PFSK-1 (cell line): ENCODE data around the gene MATN1.

ENCODE experiments used
- FOXP2 ChIP-seq: optimal IDR thresholded peaks from 2 replicates; pipeline ENCODE3; 2011; ENCODE audit warnings: borderline replicate concordance, control low read depth, inconsistent platforms; ENCODE audit not compliant: insufficient read depth; ENCODE audit errors: extremely low read length, extremely low read depth
- POLR2AphosphoS5 ChIP-seq: IDR thresholded peaks from 2 replicates; pipeline ENCODE4 v1.6.1; 2012; ENCODE audit warnings: low read depth, mild to moderate bottlenecking, control low read depth, low read length, moderate library complexity
- REST ChIP-seq, 2 experiments: IDR thresholded peaks; 2 replicates each; pipeline versions ENCODE4 v1.6.1 to v1.8.0; 2011 to 2012; ENCODE audit warnings: low read depth in 2 of 2, low read length in 2 of 2, control low read depth in 1 of 2, inconsistent platforms in 1 of 2, mild to moderate bottlenecking in 1 of 2, moderate library complexity in 1 of 2; ENCODE audit not compliant: insufficient read depth in 1 of 2
- SIN3A ChIP-seq: IDR thresholded peaks from 2 replicates; pipeline ENCODE4 v1.6.1; 2012; ENCODE audit warnings: mild to moderate bottlenecking, low read length, moderate library complexity, borderline replicate concordance; ENCODE audit not compliant: insufficient read depth
- TAF1 ChIP-seq: IDR thresholded peaks from 2 replicates; pipeline ENCODE4 v1.6.1; 2012; ENCODE audit warnings: low read length, control low read depth, borderline replicate concordance; ENCODE audit not compliant: insufficient read depth

MATN1 gene

GRCh38 chr1:30755334-30755733 is 31.9 kb upstream of the MATN1 start:
- no peak for TF ChIP-seq TAF1
- no peak for TF ChIP-seq POLR2AphosphoS5
- no peak for TF ChIP-seq REST (IDR thresholded peaks at IDR 0.05; ENCODE audit: insufficient read depth in 1 of 2, low read depth in 2 of 2, low read length in 2 of 2)
- no peak for TF ChIP-seq FOXP2
- TF ChIP-seq SIN3A = no peak

GRCh38 chr1:30754684-30755171 is 31.3 kb upstream of the MATN1 start:
- TF ChIP-seq SIN3A (no peak), FOXP2 (no peak), REST (IDR thresholded peaks at IDR 0.05; ENCODE audit: insufficient read depth in 1 of 2, low read depth in 2 of 2, low read length in 2 of 2) (no peak), TAF1 (no peak), POLR2AphosphoS5 (no peak)

DNA sequence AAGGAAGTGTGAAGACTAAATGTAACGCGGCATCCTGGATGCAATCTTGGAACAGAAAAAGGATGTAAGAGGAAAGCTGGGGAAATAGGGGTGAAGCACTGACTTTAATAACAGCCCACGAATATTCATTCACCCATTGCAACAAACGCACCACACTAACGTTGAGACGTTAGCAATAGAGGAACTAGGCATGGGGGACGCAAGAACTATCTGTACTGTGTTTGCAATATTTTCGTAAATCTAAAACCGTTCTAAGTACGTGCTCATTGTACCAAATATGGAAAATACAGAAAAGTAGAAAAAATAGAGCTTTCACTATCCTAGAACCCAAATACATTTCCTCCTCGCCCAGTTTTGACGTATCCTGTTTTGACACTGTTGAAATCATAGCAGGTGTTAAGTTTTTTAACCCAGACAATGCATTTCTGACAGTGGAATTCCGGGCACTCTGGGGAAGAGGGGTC is 30.3 kb upstream of the MATN1 start:
- TF ChIP-seq TAF1 = no peak
- no peak for TF ChIP-seq FOXP2
- no peak for TF ChIP-seq POLR2AphosphoS5
- no peak for TF ChIP-seq SIN3A

- TF ChIP-seq TAF1 (no peak), POLR2AphosphoS5 (no peak), SIN3A (no peak), FOXP2 (no peak), REST (IDR thresholded peaks at IDR 0.05; ENCODE audit: insufficient read depth in 1 of 2, low read depth in 2 of 2, low read length in 2 of 2) (no peak)
These were observed 29.7 kb upstream of the MATN1 start for GRCh38 chr1:30753118-30753517.

DNA sequence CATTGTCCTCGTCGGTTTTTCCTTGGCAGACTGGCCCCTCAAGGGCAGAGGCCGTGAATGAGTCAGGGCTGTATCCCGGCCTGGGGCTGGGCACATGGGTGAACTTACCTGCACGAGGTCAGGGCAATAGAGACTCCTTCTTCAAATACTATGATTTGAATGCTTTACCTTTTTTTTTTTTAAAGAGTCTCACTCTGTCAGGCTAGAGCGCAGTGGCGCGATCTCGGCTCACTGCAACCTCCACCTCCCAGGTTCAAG is 29.2 kb upstream of the MATN1 start:
- TF ChIP-seq SIN3A = no peak
- no peak for TF ChIP-seq FOXP2
- no peak for TF ChIP-seq TAF1
- no peak for TF ChIP-seq REST (IDR thresholded peaks at IDR 0.05; ENCODE audit: insufficient read depth in 1 of 2, low read depth in 2 of 2, low read length in 2 of 2)
- no peak for TF ChIP-seq POLR2AphosphoS5
